ENCODE data around the gene CLTCL1.
"Not testable (repeated sequence)": the region's sequence is repeated elsewhere in the genome, so short reads cannot be mapped to it uniquely, and the experiment has no call there.

The CLTCL1 gene

GRCh38 chr22:19175602-19176174 is 115.8 kb downstream of the CLTCL1 start:
- no peak for DNase-seq (ENCODE audit: low spot score)

GRCh38 chr22:19175026-19175601 is 116.4 kb downstream of the CLTCL1 start:
- no peak for DNase-seq (ENCODE audit: low spot score)

- no peak for DNase-seq (ENCODE audit: low spot score)
Measured at GRCh38 chr22:19174106-19175025, 117.2 kb downstream of the CLTCL1 start.

GRCh38 chr22:19173047-19174035 is 118.2 kb downstream of the CLTCL1 start:
- DNase-seq (ENCODE audit: low spot score) = no peak

- no peak for DNase-seq (ENCODE audit: low spot score)
Measured at GRCh38 chr22:19172213-19173046, 119.1 kb downstream of the CLTCL1 start.

GRCh38 chr22:19169947-19170318 is 121.6 kb downstream of the CLTCL1 start:
- no peak for DNase-seq (ENCODE audit: low spot score)

GRCh38 chr22:19169002-19169946 is 122.2 kb downstream of the CLTCL1 start:
- no peak for DNase-seq (ENCODE audit: low spot score)

GRCh38 chr22:19168088-19168890 is 123.2 kb downstream of the CLTCL1 start:
- no peak for DNase-seq (ENCODE audit: low spot score)

GRCh38 chr22:19167106-19167869 is 124.2 kb downstream of the CLTCL1 start:
- DNase-seq (ENCODE audit: low spot score) = no peak

GRCh38 chr22:19166421-19166820 is 125.1 kb downstream of the CLTCL1 start:
- DNase-seq (ENCODE audit: low spot score) = no peak

- DNase-seq (ENCODE audit: low spot score) = no peak
Measured at GRCh38 chr22:19164425-19164824, 127.1 kb downstream of the CLTCL1 start.

- DNase-seq (ENCODE audit: low spot score) = not testable (repeated sequence)
Measured at GRCh38 chr22:19158649-19159048, 132.9 kb downstream of the CLTCL1 start.

GRCh38 chr22:19156109-19156508 is 135.4 kb downstream of the CLTCL1 start:
- DNase-seq (ENCODE audit: low spot score) = not testable (repeated sequence)

GRCh38 chr22:19152942-19153883 is 138.3 kb downstream of the CLTCL1 start:
- no peak for DNase-seq (ENCODE audit: low spot score)

GRCh38 chr22:19151329-19152191 is 140.0 kb downstream of the CLTCL1 start:
- DNase-seq (ENCODE audit: low spot score) = no peak
